DND-41 (cell line): ENCODE results near the gene GAA.
A peak's percentile ranks its signal among the peaks of the same experiment; 100 is the strongest.

Experiments used
- ATAC-seq: fragments of 200-7000 bp; cut with Tn5 transposase; 3 replicates; pipeline ENCODE4 v1.9.1; 2021; ENCODE audit warnings: low read depth; ENCODE audit not compliant: insufficient read depth
- DNase-seq: peaks from one replicate; pipeline ENCODE4 v3.0.0-alpha.2; 2020
- H2AFZ ChIP-seq: 2 replicates; pipeline ENCODE4 v1.6.0; 2012; ENCODE audit warnings: low read depth, low read length
- H3K27ac ChIP-seq: 2 replicates; pipeline ENCODE4 v1.5.1; 2012; ENCODE audit warnings: low read length, inconsistent platforms
- H3K27me3 ChIP-seq: fragments of 200-600 bp; sonication (generic); 2 replicates; pipeline ENCODE4 v1.6.0; 2012; ENCODE audit warnings: low read length, mild to moderate bottlenecking, inconsistent platforms; ENCODE audit not compliant: insufficient read depth, poor library complexity
- H3K36me3 ChIP-seq: 2 replicates; pipeline ENCODE4 v1.5.1; 2012; ENCODE audit warnings: low read length, inconsistent platforms; ENCODE audit not compliant: insufficient read depth
- H3K4me1 ChIP-seq: 2 replicates; pipeline ENCODE4 v1.5.1; 2012; ENCODE audit warnings: mild to moderate bottlenecking, low read length; ENCODE audit not compliant: insufficient read depth
- H3K4me2 ChIP-seq: 2 replicates; pipeline ENCODE4 v1.6.0; 2012; ENCODE audit warnings: mild to moderate bottlenecking, moderate library complexity, low read length, inconsistent platforms; ENCODE audit not compliant: insufficient read depth
- H3K4me3 ChIP-seq, 2 experiments: fragments of 200-600 bp in 1 of 2; shearing (Covaris generic) in 1 of 2; 2 replicates each; pipeline ENCODE4 v1.5.1; 2012 to 2016; ENCODE audit warnings: inconsistent platforms in 2 of 2, low read length in 2 of 2, mild to moderate bottlenecking in 2 of 2, low read depth in 1 of 2, moderate library complexity in 1 of 2
- H3K79me2 ChIP-seq: 2 replicates; pipeline ENCODE4 v1.6.0; 2012; ENCODE audit warnings: low read length, inconsistent platforms; ENCODE audit not compliant: insufficient read depth
- H3K9ac ChIP-seq: 2 replicates; pipeline ENCODE4 v1.6.0; 2012; ENCODE audit warnings: low read depth, mild to moderate bottlenecking, inconsistent platforms, low read length, moderate library complexity
- H3K9me3 ChIP-seq: 2 replicates; pipeline ENCODE4 v1.5.1; 2012; ENCODE audit warnings: low read length, moderate library complexity, mild to moderate bottlenecking, inconsistent platforms; ENCODE audit not compliant: insufficient read depth, severe bottlenecking
- H4K20me1 ChIP-seq: 2 replicates; pipeline ENCODE4 v1.6.0; 2012; ENCODE audit warnings: low read length; ENCODE audit not compliant: insufficient read depth
- EZH2 ChIP-seq: IDR thresholded peaks from 3 replicates; pipeline ENCODE4 v1.6.1; 2012; ENCODE audit warnings: borderline replicate concordance, low read depth, mild to moderate bottlenecking, moderate library complexity, low read length, inconsistent platforms; ENCODE audit not compliant: severe bottlenecking
- TF ChIP-seq, protein P1 (sequence below): IDR thresholded peaks from 2 replicates; pipeline ENCODE4 v1.5.1; 2012; ENCODE audit warnings: borderline replicate concordance, low read length, moderate library complexity, mild to moderate bottlenecking; ENCODE audit not compliant: poor library complexity, severe bottlenecking; ENCODE audit errors: extremely low read depth

The GAA gene

DNA sequence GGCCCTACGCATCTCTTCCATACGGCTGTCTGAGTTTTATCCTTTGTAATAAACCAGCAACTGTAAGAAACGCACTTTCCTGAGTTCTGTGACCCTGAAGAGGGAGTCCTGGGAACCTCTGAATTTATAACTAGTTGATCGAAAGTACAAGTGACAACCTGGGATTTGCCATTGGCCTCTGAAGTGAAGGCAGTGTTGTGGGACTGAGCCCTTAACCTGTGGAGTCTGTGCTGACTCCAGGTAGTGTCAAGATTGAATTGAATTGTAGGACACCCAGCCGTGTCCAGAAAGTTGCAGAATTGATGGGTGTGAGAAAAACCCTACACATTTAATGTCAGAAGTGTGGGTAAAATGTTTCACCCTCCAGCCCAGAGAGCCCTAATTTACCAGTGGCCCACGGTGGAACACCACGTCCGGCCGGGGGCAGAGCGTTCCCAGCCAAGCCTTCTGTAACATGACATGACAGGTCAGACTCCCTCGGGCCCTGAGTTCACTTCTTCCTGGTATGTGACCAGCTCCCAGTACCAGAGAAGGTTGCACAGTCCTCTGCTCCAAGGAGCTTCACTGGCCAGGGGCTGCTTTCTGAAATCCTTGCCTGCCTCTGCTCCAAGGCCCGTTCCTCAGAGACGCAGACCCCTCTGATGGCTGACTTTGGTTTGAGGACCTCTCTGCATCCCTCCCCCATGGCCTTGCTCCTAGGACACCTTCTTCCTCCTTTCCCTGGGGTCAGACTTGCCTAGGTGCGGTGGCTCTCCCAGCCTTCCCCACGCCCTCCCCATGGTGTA lies 1.5 kb downstream of the GAA start:
- TF ChIP-seq, protein P1, sequence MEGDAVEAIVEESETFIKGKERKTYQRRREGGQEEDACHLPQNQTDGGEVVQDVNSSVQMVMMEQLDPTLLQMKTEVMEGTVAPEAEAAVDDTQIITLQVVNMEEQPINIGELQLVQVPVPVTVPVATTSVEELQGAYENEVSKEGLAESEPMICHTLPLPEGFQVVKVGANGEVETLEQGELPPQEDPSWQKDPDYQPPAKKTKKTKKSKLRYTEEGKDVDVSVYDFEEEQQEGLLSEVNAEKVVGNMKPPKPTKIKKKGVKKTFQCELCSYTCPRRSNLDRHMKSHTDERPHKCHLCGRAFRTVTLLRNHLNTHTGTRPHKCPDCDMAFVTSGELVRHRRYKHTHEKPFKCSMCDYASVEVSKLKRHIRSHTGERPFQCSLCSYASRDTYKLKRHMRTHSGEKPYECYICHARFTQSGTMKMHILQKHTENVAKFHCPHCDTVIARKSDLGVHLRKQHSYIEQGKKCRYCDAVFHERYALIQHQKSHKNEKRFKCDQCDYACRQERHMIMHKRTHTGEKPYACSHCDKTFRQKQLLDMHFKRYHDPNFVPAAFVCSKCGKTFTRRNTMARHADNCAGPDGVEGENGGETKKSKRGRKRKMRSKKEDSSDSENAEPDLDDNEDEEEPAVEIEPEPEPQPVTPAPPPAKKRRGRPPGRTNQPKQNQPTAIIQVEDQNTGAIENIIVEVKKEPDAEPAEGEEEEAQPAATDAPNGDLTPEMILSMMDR = no peak
- no peak for TF ChIP-seq EZH2
- Histone ChIP-seq H3K4me2 (peak overlapping the region; percentile 97), H3K27me3 (no peaks in the 10 kb centered on the region), H3K79me2 (peaks cover 15% of the 10 kb centered on the region), H3K27ac (no peak overlapping the region; the same call in 1 of the 2 replicates), H2AFZ (no peak overlapping the region), H3K36me3 (no peaks in the 10 kb centered on the region; the same call in 1 of the 2 replicates), H3K9me3 (no peaks in the 10 kb centered on the region), H3K4me1 (peaks cover 31% of the 10 kb centered on the region), H3K4me3 (peak overlapping the region in 1 of 2 experiments; percentile 97; a peak in 2 of 4 replicates), H4K20me1 (no peaks in the 10 kb centered on the region), H3K9ac (peak overlapping the region; percentile 97)
- ATAC-seq (no peak), DNase-seq (no peak)

DNA sequence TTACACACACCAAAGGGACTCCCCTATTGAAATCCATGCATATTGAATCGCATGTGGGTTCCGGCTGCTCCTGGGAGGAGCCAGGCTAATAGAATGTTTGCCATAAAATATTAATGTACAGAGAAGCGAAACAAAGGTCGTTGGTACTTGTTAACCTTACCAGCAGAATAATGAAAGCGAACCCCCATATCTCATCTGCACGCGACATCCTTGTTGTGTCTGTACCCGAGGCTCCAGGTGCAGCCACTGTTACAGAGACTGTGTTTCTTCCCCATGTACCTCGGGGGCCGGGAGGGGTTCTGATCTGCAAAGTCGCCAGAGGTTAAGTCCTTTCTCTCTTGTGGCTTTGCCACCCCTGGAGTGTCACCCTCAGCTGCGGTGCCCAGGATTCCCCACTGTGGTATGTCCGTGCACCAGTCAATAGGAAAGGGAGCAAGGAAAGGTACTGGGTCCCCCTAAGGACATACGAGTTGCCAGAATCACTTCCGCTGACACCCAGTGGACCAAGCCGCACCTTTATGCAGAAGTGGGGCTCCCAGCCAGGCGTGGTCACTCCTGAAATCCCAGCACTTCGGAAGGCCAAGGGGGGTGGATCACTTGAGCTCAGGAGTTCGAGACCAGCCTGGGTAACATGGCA lies 2.2 kb downstream of the GAA start:
- H3K4me3 ChIP-seq = no peak overlapping the region
- no peaks in the 10 kb centered on the region; the same call in 1 of the 2 replicates for H3K36me3 ChIP-seq
- H3K9ac ChIP-seq = no peak overlapping the region; the same call in 1 of the 2 replicates
- DNase-seq = no peak
- H3K9me3 ChIP-seq = no peaks in the 10 kb centered on the region
- peak overlapping the region; percentile 97; the same call in 1 of the 2 replicates for H3K4me2 ChIP-seq
- no peak for TF ChIP-seq EZH2
- TF ChIP-seq, protein P1 = no peak
- no peak for ATAC-seq
- H4K20me1 ChIP-seq = no peaks in the 10 kb centered on the region
- H2AFZ ChIP-seq = no peak overlapping the region
- peaks cover 31% of the 10 kb centered on the region for H3K4me1 ChIP-seq
- H3K79me2 ChIP-seq = peaks cover 15% of the 10 kb centered on the region
- no peak overlapping the region for H3K27ac ChIP-seq
- no peaks in the 10 kb centered on the region for H3K27me3 ChIP-seq

DNA sequence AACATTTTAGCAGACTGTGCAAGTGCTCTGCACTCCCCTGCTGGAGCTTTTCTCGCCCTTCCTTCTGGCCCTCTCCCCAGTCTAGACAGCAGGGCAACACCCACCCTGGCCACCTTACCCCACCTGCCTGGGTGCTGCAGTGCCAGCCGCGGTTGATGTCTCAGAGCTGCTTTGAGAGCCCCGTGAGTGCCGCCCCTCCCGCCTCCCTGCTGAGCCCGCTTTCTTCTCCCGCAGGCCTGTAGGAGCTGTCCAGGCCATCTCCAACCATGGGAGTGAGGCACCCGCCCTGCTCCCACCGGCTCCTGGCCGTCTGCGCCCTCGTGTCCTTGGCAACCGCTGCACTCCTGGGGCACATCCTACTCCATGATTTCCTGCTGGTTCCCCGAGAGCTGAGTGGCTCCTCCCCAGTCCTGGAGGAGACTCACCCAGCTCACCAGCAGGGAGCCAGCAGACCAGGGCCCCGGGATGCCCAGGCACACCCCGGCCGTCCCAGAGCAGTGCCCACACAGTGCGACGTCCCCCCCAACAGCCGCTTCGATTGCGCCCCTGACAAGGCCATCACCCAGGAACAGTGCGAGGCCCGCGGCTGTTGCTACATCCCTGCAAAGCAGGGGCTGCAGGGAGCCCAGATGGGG lies 3.1 kb downstream of the GAA start:
- ATAC-seq = no peak
- Histone ChIP-seq H3K79me2 (peaks cover 15% of the 10 kb centered on the region), H3K27ac (no peak overlapping the region), H4K20me1 (no peaks in the 10 kb centered on the region), H3K9ac (no peak overlapping the region), H3K36me3 (no peaks in the 10 kb centered on the region; the same call in 1 of the 2 replicates), H3K27me3 (no peaks in the 10 kb centered on the region), H3K4me3 (no peak overlapping the region), H3K4me1 (peaks cover 31% of the 10 kb centered on the region), H3K9me3 (no peaks in the 10 kb centered on the region), H2AFZ (no peak overlapping the region), H3K4me2 (no peak overlapping the region)
- no peak for TF ChIP-seq EZH2
- TF ChIP-seq, protein P1 = no peak
- no peak for DNase-seq
